Anterior cingulate cortex (tissue), 58 donors: ENCODE measurements around the gene EEF1A2.

Source experiments
- DNase-seq, 58 donors: peaks; one replicate each; lab custom pipeline; 2025; lab: John Stamatoyannopoulos, UW

The EEF1A2 gene

GRCh38 chr20:63498960-63499337 lies at the start of gene EEF1A2:
EEF1A2 (minus strand) TSS chr20:63499083; CDS start chr20:63497763, 1,320 bp downstream.
- DNase-seq, result peak in 37 of 58 donors; percentile 16 to 82 (median 48)

- no peak for DNase-seq
Observed at GRCh38 chr20:63548542-63548941, 49.7 kb upstream of the EEF1A2 start.

GRCh38 chr20:63547725-63548480 lies 49.0 kb upstream of the EEF1A2 start, which contains the start of gene SRMS:
SRMS (minus strand) TSS chr20:63547749; CDS start chr20:63547463, 286 bp downstream.
- DNase-seq, result no peak

- DNase-seq, result no peak
Observed at GRCh38 chr20:63546956-63547724, 48.3 kb upstream of the EEF1A2 start.

GRCh38 chr20:63546256-63546955 lies 47.5 kb upstream of the EEF1A2 start:
- DNase-seq, result no peak

GRCh38 chr20:63545814-63546213 lies 46.9 kb upstream of the EEF1A2 start:
- DNase-seq, result no peak

- DNase-seq, result no peak
Observed at GRCh38 chr20:63544958-63545516, 46.2 kb upstream of the EEF1A2 start.

GRCh38 chr20:63544241-63544957 lies 45.5 kb upstream of the EEF1A2 start:
- DNase-seq, result no peak

GRCh38 chr20:63543733-63544132 lies 44.9 kb upstream of the EEF1A2 start:
- no peak for DNase-seq

GRCh38 chr20:63543131-63543530 lies 44.2 kb upstream of the EEF1A2 start:
- DNase-seq, result no peak

GRCh38 chr20:63542696-63543095 lies 43.8 kb upstream of the EEF1A2 start:
- no peak for DNase-seq

GRCh38 chr20:63542031-63542559 lies 43.2 kb upstream of the EEF1A2 start:
- DNase-seq, result no peak

GRCh38 chr20:63541371-63541770 lies 42.5 kb upstream of the EEF1A2 start:
- DNase-seq, result no peak

GRCh38 chr20:63540417-63541186 lies 41.7 kb upstream of the EEF1A2 start:
- DNase-seq, result peak in 28 of 58 donors; percentile 7 to 55 (median 31)

- DNase-seq, result no peak
Observed at GRCh38 chr20:63539441-63540370, 40.8 kb upstream of the EEF1A2 start.

GRCh38 chr20:63539092-63539430 lies 40.2 kb upstream of the EEF1A2 start:
- DNase-seq, result no peak

- no peak for DNase-seq
Observed at GRCh38 chr20:63538204-63539091, 39.6 kb upstream of the EEF1A2 start.
